COLO668 (cell line): ENCODE measurements around the gene PIKFYVE.
A peak's percentile ranks its signal among the peaks of the same experiment; 100 is the strongest.
"Not testable (repeated sequence)": the region's sequence is repeated elsewhere in the genome, so short reads cannot be mapped to it uniquely, and the experiment has no call there.

Source experiments
- DNase-seq: peaks from one replicate; lab custom pipeline; 2025; ENCODE audit not compliant: unreplicated experiment; lab: John Stamatoyannopoulos, UW

PIKFYVE gene

DNA sequence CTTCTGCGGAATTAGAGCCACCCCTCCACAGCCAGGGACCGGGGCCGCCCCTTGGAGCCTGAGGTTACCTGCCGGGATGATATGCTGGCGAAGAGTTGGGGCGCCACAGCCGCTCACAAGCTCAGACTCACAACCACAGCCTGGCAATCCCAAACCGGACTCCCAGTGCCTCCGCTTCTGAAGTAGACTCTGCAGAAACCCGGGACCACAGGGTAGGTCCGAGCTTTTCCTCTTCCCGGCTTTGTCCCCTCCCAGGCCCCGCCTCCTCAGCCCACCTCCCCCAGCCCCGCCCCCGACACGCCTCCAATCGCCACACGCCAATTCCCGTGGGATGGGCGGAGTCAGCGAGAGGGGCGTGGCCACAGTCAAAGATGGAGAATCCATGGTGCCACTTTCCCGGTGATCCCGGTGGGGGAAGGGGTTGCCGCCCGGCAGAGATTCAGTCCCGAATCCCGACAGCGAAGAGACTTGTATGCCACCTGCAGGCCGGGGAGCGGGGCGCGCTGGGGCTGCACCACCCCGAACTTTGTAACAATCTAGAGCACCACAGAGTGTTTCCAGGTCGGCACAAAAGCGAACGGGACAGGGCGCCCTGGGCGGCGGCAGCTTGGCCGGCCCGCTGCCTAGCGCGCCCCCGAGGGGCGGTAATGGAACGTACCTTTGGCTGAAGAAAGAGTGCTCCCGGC lies 11.0 kb upstream of the PIKFYVE start, which contains the start of gene IDH1:
TSS of gene IDH1 (minus strand) at position 201 of the 686 bp plus-strand sequence. CDS start 3,520 bp downstream, outside the sequence.
- DNase-seq, result peak; percentile 97

DNA sequence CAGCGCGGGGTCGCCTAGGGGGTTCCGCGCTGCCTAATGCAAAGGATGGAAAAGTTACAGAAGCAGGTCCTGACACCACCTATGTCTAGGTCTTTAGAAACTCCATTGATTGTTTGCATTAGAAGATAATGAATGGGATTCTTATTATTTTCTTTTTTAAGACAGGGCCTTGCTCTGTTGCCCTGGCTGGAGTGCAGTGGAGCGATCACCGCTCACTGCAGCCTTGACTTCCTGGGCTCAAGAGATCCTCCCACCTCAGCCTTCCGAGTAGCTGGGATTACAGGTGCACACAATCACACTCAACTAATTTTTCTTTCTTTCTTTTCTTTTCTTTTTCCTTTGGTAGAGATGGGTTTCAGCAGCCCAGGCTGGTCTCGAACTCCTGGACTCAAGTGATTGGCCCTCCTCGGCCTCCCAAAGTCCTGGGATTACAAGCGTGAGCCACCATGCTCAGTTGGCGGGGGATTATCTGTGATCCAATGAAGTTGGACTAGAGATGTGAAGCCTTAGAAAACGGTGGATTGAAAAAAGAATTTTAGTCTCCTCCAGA lies 10.4 kb upstream of the PIKFYVE start:
- DNase-seq, result no peak

DNA sequence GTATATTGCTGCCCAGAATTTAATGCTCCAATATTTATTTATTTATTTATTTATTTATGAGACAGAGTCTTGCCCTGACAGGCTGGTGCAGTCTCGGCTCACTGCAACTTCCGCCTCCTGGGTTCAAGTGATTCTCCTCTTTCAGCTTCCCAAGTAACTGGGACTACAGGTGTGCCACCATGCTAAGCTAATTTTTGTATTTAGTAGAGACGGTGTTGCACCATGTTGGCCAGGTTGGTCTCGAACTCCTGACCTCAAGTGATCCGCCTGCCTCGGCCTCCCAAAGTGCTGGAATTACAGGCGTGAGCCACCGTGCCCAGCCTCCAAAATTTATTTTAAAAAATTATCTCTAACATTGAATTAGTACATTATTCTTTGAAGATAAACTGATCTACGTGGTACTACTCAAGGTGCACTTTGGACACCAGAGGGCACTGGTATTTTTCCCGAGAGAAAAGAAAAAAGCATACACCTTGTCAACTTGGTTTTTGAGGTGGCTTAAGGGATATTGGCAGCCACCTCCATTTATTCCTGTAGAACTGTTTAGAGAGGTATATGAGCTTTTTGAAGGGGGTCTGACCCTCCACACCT lies 9.8 kb upstream of the PIKFYVE start:
- DNase-seq, result no peak

DNA sequence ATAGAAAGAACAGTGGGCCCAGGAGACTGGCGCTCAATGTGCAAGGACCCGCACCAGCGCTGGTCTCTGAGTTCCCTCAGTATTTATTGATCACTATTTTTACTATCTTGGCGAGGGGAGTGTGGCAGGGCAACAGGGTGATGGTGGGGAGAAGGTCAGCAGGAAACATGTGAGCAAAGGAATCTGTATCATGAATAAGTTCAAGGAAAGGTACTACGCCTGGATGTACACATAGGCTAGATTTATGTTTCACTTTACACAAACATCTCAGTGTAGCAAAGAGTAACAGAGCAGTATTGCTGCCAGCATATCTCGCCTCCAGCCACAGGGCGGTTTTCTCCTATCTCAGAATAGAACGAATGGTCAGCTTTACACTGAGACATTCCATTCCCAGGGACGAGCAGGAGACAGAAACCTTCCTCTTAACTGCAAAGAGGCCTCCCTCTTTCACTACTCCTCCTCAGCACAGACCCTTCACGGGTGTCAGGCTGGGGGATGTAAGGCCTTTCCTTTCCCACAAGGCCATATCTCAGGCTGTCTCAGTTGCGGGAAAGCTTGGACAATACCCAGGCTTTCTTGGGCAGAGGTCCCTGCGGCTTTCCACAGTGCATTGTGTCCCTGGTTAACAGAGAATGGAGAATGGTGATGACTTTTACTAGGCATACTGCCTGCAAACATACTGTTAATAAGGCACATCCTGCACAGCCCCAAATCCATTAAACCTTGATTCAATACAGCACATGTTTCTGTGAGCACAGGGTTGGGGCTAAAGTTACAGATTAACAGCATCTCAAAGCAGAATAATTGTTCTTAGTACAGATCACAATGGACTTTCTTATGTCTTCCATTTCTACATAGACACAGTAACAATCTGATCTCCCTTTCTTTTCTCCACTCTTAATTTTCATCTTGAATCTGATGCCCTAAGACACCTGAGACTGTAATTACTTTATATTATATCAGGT lies 8.9 kb upstream of the PIKFYVE start:
- DNase-seq, result not testable (repeated sequence)

DNA sequence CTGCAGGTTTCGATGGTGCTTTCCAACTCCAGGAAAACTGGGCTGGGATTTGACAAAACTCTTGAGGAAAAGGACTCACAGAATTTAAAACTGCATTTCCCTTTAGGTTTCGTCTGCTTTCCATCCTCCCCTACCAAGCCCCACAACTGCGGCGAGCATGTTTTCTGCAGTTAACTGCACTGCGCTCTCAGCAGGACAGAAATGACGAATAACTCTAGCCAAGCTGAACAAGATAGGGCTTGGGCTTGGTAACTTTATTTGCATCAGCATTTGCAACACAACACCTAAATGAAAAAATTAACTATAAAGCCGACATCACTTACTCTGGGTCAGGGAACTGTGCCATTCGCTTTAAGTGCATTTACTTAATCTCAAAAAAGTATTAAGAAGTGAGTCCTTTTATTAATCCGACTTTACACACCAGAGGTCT lies 669 bp upstream of the PIKFYVE start:
- peak; percentile 18 for DNase-seq

DNA sequence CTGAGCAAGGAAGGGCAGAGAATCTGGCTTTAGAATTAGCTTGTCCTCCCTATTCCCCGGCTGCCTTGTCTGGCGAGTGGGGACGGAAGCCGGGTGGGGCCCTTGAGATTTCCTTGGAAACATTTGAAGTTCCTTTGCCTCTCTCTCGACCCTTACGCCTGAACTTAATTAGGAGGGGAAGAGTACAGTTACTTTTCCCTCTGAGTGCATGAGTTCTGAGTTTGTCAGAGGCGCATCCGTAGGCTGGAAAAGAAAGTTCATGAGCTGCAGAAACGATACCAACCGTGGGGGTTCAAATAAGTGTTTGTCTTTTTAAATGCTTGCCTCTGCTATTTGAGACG lies 468 bp downstream of the PIKFYVE start:
- no peak for DNase-seq

DNA sequence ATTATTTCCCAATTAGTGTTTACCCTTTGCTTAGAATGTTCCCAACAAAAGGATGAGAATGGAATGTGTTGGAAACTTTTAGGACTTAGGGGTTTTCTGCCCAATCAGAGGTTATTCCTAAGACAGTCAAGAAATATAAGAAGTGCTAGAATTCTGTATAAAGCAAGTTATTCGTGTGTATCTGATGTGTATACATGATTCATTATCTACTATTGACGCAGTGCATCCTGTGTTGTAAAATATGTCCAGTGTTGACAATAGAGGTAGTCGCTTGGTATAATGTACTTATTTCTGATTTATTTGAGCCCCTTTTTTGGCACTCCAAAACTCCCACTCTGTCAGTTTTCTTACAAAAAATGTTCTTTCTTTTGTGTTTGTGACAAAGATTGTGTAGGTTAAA lies 881 bp downstream of the PIKFYVE start:
- DNase-seq, result no peak

DNA sequence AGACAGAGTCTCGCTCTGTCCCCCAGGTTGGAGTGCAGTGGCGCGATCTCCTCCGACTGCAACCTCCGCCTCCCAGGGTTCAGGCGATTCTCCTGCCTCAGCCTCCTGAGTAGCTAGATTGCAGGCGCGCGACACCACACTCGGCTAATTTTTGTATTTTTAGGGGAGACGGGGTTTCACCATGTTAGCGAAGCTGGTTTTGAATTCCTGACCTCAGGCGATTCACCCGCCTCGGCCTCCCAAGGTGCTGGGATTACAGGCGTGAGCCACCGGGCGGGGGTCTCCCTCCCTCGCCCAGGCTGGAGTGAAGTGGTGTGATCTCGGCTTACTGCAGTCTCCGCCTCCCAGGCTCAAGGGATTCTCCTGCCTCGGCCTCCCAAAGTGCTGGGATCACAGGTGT lies 1.5 kb downstream of the PIKFYVE start:
- not testable (repeated sequence) for DNase-seq

DNA sequence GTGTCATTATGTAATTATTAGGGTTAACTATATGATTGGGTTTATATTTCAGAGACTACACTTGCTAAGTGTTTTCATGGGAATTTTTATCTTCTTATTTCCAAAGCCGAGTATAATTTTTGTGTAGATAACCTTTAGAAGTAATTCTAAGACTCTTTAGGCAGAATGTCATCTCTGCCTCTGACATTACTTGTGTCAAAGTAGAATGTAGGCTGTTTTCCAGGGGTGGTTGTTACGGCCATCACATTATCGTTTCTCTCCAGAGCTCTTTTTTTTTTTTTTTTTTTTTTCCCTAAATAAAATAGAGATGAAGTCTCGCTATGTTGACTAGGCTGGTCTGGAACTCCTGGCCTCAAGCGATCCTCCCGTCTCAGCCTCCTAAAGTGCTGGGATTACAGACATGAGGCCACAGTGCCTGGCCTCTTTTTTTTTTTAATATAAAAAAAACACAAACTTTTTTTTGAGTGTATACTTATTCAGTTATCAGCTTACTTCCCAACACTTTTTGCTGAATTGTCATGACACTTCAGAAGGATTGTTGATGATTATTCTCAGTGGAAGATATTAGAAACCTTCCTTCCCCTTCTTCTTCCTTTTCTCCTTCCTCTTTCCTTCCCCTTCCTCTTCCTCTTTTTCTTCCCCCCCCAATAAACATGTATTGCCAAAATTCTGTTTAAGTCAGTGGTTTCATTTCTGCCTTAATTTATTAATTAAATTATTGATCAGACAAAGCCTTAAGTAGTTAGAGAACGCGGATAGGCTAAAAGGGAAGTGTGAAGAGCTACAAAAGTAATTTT lies 2.3 kb downstream of the PIKFYVE start:
- no peak for DNase-seq

DNA sequence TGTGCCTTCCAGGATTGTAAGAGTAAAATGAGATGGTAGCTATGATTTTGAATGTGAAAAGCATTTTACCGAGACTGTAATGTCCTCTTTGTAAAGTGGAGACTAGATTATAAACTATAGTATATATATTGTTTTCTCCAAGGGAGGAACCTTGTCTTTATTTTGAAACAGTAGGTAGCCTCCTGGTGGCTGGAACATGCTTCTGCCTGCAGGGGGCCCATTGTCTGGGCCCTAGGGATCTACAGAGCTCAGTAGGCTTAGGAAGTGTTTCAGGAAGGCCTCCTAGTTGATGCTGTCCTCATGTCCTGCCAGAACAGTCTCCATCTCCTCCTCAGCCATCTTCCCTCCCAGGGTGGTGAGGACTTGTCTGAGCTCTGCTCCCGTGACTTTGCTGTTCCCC lies 3.0 kb downstream of the PIKFYVE start:
- no peak for DNase-seq

DNA sequence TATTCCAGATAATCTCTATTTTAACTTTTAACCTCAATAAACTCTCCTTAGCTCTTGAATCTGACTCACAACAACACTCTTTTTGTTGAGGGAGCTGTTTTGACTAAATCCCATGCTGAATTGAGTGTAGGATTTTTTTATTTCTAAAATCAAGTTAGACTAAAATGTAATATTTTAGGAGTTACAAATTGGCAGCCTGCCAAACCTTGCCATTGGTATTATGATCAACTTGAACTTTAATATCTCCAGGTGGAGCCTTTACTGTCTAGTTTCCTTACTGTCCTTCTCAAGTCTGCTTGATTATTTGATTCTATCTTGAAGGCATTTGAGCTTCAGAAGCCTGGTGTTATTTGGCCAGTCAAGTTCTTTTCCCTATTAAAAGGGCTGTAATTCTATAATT lies 8.7 kb downstream of the PIKFYVE start:
- no peak for DNase-seq

DNA sequence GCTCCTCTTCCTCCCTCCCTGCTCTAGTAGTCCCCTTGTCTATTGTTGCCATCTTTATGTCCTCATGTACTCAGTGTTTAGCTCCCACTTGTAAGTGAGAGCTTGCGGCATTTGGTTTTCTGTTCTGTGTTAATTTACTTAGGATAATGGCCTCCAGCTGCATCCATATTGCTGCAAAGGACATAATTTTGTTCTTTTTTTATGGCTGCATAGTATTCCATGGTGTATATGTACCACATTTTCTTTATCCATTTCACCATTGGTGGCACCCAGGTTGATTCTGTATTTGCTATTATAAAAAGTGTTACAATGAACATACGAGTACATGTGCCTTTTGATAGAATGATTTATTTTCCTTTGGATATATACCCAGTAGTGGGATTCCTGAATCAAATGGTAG lies 12.5 kb downstream of the PIKFYVE start:
- DNase-seq, result no peak

DNA sequence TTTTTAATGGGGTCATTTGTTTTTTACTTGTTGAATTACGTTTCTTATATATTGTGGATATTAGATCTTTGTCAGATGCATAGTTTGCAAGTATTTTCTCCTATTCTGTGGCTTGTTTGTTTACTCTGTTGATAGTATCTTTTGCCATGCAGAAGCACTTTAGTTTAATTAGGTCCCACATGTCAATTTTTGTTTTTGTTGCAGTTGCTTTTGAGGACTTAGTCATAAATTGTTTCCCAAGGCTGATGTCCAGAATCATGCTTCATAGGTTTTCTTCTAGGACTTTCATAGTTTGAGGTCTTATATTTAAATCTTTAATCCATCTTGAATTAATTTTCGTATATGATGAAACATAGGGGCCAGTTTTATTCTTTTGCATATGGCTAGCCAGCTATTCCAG lies 13.2 kb downstream of the PIKFYVE start:
- no peak for DNase-seq

DNA sequence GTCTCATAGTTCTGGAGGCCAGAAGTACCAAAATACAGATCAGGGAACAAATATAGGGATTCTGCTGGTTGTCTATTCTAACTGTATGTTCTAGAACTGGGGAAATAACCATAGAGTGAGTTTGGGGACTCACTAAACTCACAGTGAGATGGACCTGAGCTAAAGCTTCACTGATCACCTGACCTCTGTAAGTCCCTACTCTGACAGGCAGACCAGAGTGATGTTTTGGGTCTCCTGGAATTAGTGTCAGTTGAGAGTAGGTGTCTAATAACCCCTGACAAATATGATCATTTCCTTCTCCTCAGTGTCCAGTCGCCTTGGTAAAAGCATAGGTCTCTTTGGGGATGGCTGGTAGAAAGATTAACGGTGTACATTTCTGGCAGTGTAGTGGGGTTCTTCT lies 14.2 kb downstream of the PIKFYVE start:
- no peak for DNase-seq

DNA sequence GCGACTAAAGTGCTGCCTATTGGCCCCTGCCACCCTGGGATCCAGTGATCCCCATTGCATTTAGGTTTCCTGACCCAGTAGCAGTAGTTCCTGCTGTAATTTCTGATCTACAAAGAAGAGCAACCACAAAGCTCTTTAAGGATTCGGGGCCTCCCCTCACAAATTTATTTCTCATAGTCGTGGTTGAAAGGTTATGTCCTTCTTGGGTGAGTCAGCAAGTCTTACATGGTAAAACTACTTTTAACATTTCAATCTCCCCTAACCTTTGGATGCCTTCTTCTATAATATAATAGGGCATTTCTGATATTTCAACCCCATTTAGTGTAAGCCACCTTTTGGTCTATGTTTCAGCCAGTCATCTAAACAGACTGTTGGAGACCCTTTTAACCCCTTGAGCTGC lies 14.9 kb downstream of the PIKFYVE start:
- DNase-seq, result no peak

DNA sequence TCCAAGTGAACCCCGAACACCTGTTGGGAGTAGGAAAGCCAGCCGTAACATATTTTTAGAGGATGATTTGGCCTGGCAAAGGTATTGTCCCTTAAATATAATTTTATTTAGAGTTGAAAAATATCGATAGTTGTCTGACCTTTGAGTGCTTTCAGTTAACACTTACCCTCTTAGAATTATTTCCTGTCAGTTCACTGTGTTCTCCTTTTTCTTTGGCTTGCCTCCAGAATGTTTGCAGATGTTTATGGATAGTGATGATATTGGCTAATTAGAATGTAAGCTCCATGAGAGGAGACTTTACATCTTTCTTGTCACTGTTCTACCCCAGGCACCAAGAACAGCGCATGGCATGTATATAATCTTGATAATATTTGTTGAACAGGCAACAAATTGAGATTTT lies 19.8 kb downstream of the PIKFYVE start:
- DNase-seq, result no peak

DNA sequence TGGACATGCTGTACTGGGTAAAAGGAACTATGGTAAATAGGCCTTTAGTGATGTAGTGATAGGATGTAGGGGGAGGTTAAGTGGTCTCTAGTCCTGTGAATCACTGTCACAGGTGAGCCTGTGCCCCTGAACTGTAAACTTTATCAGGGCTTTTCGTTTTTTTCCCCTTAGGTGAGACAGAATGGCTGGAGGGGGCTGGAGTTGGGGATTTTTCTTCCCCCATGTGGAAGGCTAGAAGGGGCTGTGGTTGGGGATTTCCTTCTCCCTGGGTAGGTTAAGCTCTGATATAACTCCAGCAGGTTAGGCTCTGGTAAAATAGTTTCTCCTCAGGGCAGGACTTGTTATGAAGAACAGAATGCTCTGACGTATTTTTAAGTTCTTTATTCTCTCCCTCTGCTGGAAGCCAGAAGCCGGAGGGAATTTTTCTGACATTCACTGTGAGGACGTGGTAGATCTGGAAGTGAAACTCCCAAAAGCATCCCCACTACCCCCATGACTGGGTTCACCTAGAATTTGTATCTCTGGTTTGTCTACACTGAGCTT lies 28.5 kb downstream of the PIKFYVE start:
- no peak for DNase-seq

DNA sequence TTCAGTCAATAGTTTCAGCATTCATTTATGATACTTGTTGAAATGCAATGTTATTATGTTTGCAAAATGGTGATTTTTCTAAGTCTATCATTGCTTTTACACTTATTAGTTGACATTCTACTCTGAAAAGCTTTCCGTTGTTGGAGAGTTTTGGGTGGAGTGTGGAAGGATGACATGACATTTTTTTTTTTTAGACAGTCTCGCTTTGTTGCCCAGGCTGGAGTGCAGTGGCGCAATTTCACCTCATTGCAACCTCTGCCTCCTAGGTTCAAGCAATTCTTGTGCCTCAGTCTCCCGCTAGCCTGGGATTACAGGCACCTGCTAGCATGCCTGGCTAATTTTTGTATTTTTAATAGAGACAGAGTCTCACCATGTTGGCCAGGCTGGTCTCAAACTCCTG lies 29.8 kb downstream of the PIKFYVE start:
- DNase-seq, result no peak

DNA sequence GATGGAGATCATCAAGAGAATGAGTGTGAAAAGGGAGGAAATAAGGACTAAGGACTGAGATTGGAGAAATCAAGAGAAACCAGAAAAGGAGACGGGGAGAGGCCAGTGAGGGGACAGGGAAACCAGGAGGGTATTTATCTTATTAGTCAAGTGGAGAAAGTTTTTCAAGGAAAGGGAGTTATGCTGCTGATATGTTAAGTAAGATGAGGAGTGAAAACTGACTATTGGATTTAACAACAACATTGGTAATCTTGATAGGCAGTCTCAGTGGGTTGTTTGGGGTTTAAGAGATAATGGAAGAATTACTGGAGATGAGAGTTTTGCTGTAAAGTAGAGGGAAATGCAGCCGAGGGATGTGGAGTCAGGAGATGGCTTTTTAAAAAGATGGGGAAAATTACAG lies 30.6 kb downstream of the PIKFYVE start:
- no peak for DNase-seq

DNA sequence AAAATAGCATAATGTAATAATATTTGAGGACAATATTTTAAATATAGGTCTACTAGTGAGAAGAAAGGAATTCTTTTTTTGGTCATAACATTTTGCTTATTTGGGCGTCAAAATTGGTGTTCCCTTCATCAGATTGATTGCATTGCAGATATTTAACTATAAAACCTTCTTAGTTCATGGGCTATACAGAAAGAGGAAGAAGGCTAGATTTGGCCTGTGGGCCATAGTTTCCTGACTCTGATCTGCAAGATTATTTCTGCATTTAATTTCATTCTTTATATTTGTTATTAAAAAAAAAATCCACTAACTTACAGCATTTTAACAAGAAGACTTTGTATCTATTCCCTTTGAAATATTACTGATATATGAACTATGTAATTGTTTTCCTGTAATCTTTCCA lies 31.9 kb downstream of the PIKFYVE start:
- no peak for DNase-seq
